CD14-positive monocyte (primary cell): ENCODE data around the gene HIVEP3. TPM values are rescaled to one million over a fixed set of nuclear protein-coding genes. Genes with fewer than 3 reads are reported as not detected.

ENCODE experiments used
- DNase-seq, 3 donors: peaks; one replicate each; pipeline ENCODE4 v3.0.0-alpha.2; 2011 to 2022
- H2AFZ ChIP-seq: 2 replicates; pipeline ENCODE4 v1.6.0; 2012; ENCODE audit warnings: mild to moderate bottlenecking, low read depth, low read length, inconsistent platforms; ENCODE audit not compliant: insufficient read depth, poor library complexity, severe bottlenecking
- H3K27ac ChIP-seq, 2 donors: 1 replicate in 1 of 2; 2 replicates in 1 of 2; pipeline ENCODE4 v1.5.1; 2012 to 2013; ENCODE audit warnings: low read length in 2 of 2, control low read depth in 1 of 2, inconsistent platforms in 1 of 2, low read depth in 1 of 2, mild to moderate bottlenecking in 1 of 2
- H3K27me3 ChIP-seq, 2 donors: one replicate each; pipeline versions ENCODE4 v1.6.0 to v1.6.1; 2011 to 2013; ENCODE audit warnings: low read length in 2 of 2; ENCODE audit not compliant: control insufficient read depth in 2 of 2, insufficient read depth in 2 of 2
- H3K36me3 ChIP-seq, 2 donors: replicated peaks in 1 of 2; 1 replicate in 1 of 2; 2 replicates in 1 of 2; pipeline versions ENCODE4 v1.5.1 to v1.6.1; 2012 to 2013; ENCODE audit warnings: low read length in 2 of 2, control low read depth in 1 of 2, inconsistent platforms in 1 of 2, mild to moderate bottlenecking in 1 of 2; ENCODE audit not compliant: insufficient read depth in 2 of 2, control insufficient read depth in 1 of 2
- H3K4me1 ChIP-seq, 2 donors: 1 replicate in 1 of 2; 2 replicates in 1 of 2; pipeline versions ENCODE4 v1.5.1 to v1.6.1; 2012 to 2013; ENCODE audit warnings: low read length in 2 of 2, control low read depth in 1 of 2, inconsistent platforms in 1 of 2, mild to moderate bottlenecking in 1 of 2, moderate library complexity in 1 of 2; ENCODE audit not compliant: insufficient read depth in 2 of 2, control insufficient read depth in 1 of 2
- H3K4me2 ChIP-seq: replicated peaks from 2 replicates; pipeline ENCODE3; 2012; ENCODE audit warnings: low read length, moderate library complexity, mild to moderate bottlenecking; ENCODE audit not compliant: poor library complexity, severe bottlenecking; ENCODE audit errors: extremely low read depth
- H3K4me3 ChIP-seq, 3 experiments: fragments of 200-600 bp in 1 of 3; sonication (generic) in 1 of 3; replicated peaks in 1 of 3; 1 replicate in 2 of 3; 2 replicates in 1 of 3; pipeline ENCODE4 v1.5.1; 2011 to 2013; ENCODE audit warnings: low read length in 3 of 3, mild to moderate bottlenecking in 3 of 3, control low read depth in 2 of 3, low read depth in 2 of 3, inconsistent platforms in 1 of 3, moderate library complexity in 1 of 3
- H3K79me2 ChIP-seq: 2 replicates; pipeline ENCODE4 v1.6.0; 2012; ENCODE audit warnings: mild to moderate bottlenecking, control low read depth, inconsistent platforms, low read length, moderate library complexity; ENCODE audit not compliant: insufficient read depth
- H3K9ac ChIP-seq: 2 replicates; pipeline ENCODE4 v1.6.0; 2017; ENCODE audit warnings: low read length, mild to moderate bottlenecking; ENCODE audit not compliant: insufficient read depth, poor library complexity, severe bottlenecking
- H3K9me3 ChIP-seq, 2 donors: replicated peaks in 1 of 2; 1 replicate in 1 of 2; 2 replicates in 1 of 2; pipeline versions ENCODE4 v1.5.1 to v1.6.1; 2012 to 2013; ENCODE audit warnings: low read length in 2 of 2, control low read depth in 1 of 2; ENCODE audit not compliant: control insufficient read depth in 1 of 2, insufficient read depth in 1 of 2
- H4K20me1 ChIP-seq: 2 replicates; pipeline ENCODE4 v1.6.0; 2012; ENCODE audit warnings: mild to moderate bottlenecking, low read length, control low read depth, moderate library complexity; ENCODE audit not compliant: insufficient read depth
- H3K27ac Mint-ChIP-seq, 7 donors: one replicate each; pipeline ENCODE4 v1.8.0; 2020; ENCODE audit warnings: mild to moderate bottlenecking in 7 of 7, mixed read lengths in 7 of 7, moderate library complexity in 6 of 7, inconsistent platforms in 2 of 7
- H3K27me3 Mint-ChIP-seq, 3 donors: one replicate each; pipeline ENCODE4 v1.8.0; 2021 to 2022; ENCODE audit warnings: low read depth in 3 of 3, mild to moderate bottlenecking in 3 of 3, mixed read lengths in 3 of 3, moderate library complexity in 3 of 3, inconsistent platforms in 1 of 3
- H3K36me3 Mint-ChIP-seq, 2 donors: one replicate each; pipeline ENCODE4 v1.8.0; 2020; ENCODE audit warnings: mixed read lengths in 2 of 2, inconsistent platforms in 1 of 2, mild to moderate bottlenecking in 1 of 2
- H3K4me1 Mint-ChIP-seq: one replicate; pipeline ENCODE4 v1.8.0; 2020; ENCODE audit warnings: mild to moderate bottlenecking, mixed read lengths
- H3K4me3 Mint-ChIP-seq, 2 donors: one replicate each; pipeline ENCODE4 v1.8.0; 2020; ENCODE audit warnings: mild to moderate bottlenecking in 2 of 2, mixed read lengths in 2 of 2, moderate library complexity in 1 of 2
- H3K9me3 Mint-ChIP-seq, 7 donors: one replicate each; pipeline ENCODE4 v1.8.0; 2020 to 2022; ENCODE audit warnings: mixed read lengths in 7 of 7, mild to moderate bottlenecking in 6 of 7, moderate library complexity in 6 of 7, inconsistent platforms in 2 of 7
- CTCF ChIP-seq: fragments of 200-600 bp; IDR thresholded peaks from one replicate; pipeline ENCODE4 v1.8.0; 2022; ENCODE audit warnings: antibody characterized with exemption, mild to moderate bottlenecking
- WGBS: methylation state at CpG from one replicate; pipeline ENCODE4 v1.1.5; 2013; ENCODE audit warnings: missing lambda C conversion rate; ENCODE audit not compliant: insufficient coverage; 5-methylcytosine and 5-hydroxymethylcytosine counted together
- intact Hi-C, 2 donors: fragments of 100-400 bp; cut with micrococcal nuclease; formaldehyde crosslinking; loops; one replicate each; pipeline versions ENCODE4 v1.15.0 to v1.15.1; 2023
- polyA plus RNA-seq, 3 donors: library from polyadenylated mRNA; depleted of rRNA in 1 of 3; unstranded in 2 of 3; stranded (reverse) in 1 of 3; fragments of 300-500 nt in 2 of 3; fragments of >200 nt in 1 of 3; fragmentation: Illumina TruSeq in 2 of 3; gene quantifications; 1 replicate in 2 of 3; 2 replicates in 1 of 3; pipeline ENCODE4 v1.2.3, GENCODE V29; 2012 to 2021

The HIVEP3 gene
- polyA plus RNA-seq, 3 donors = 1.2 to 3.7 (median 1.8) TPM

- DNase-seq = no peak
- no CpG with 5 or more reads among the region's 3 CpGs for WGBS
- no peak for TF ChIP-seq CTCF
- Histone ChIP-seq H3K9me3 (no peaks in the 10 kb centered on the region), H4K20me1 (no peaks in the 10 kb centered on the region), H2AFZ (no peak overlapping the region), H3K4me1 (no peaks in the 10 kb centered on the region), H3K27me3 (no peaks in the 10 kb centered on the region), H3K36me3 (no peaks in the 10 kb centered on the region), H3K27ac (no peak overlapping the region), H3K79me2 (no peaks in the 10 kb centered on the region), H3K9ac (no peak overlapping the region), H3K4me2 (no peak overlapping the region), H3K4me3 (no peak overlapping the region)
- no peaks in the 10 kb centered on the region for H3K36me3 Mint-ChIP-seq
- peaks cover 4% of the 10 kb centered on the region for H3K4me1 Mint-ChIP-seq
- no peak overlapping the region for H3K27ac Mint-ChIP-seq
- no peak overlapping the region for H3K4me3 Mint-ChIP-seq
- H3K9me3 Mint-ChIP-seq = peaks cover 0 to 4% (median 0%) of the 10 kb centered on the region in 7 donors
- peaks cover 0 to 3% (median 2%) of the 10 kb centered on the region in 3 donors for H3K27me3 Mint-ChIP-seq
- intact Hi-C loops = no loop called here
Observed at GRCh38 chr1:41908288-41908895, 10.3 kb downstream of the HIVEP3 start.

- no peaks in the 10 kb centered on the region for H3K4me1 ChIP-seq
- H3K4me2 ChIP-seq = no peak overlapping the region
- Mint-ChIP-seq H3K27ac (no peak overlapping the region), H3K4me1 (peaks cover 4% of the 10 kb centered on the region), H3K27me3 (peaks cover 0 to 4% (median 2%) of the 10 kb centered on the region in 3 donors), H3K36me3 (no peaks in the 10 kb centered on the region), H3K9me3 (peaks cover 0 to 4% (median 0%) of the 10 kb centered on the region in 7 donors), H3K4me3 (no peak overlapping the region)
- no peak overlapping the region for H3K4me3 ChIP-seq
- WGBS = 98% methylated on average over 6 of the region's 8 CpGs
- H3K9ac ChIP-seq = no peak overlapping the region
- H3K79me2 ChIP-seq = no peaks in the 10 kb centered on the region
- no peaks in the 10 kb centered on the region for H3K9me3 ChIP-seq
- H3K27me3 ChIP-seq = no peaks in the 10 kb centered on the region
- H4K20me1 ChIP-seq = no peaks in the 10 kb centered on the region
- H3K36me3 ChIP-seq = no peaks in the 10 kb centered on the region
- intact Hi-C loops = no loop called here
- H3K27ac ChIP-seq = no peak overlapping the region
- no peak for TF ChIP-seq CTCF
- DNase-seq = no peak
- H2AFZ ChIP-seq = no peak overlapping the region
Observed at GRCh38 chr1:41907446-41907845, 11.3 kb downstream of the HIVEP3 start.
